Prostate gland (tissue), 2 donors: Measurements from ENCODE around the gene EEA1.

ENCODE experiments used
- POLR2AphosphoS5 ChIP-seq: sonication (generic); formaldehyde crosslinking; IDR thresholded peaks from one replicate; pipeline ENCODE4 v1.6.1; 2017; ENCODE audit warnings: antibody characterized with exemption
- TF ChIP-seq, protein P1 (sequence below), 4 experiments: fragments of 200-600 bp in 2 of 4; fragments of 450-650 bp in 2 of 4; sonication (generic) in 2 of 4; IDR thresholded peaks; 1 replicate in 3 of 4; 2 replicates in 1 of 4; pipeline ENCODE4 v1.5.1; 2016 to 2019; ENCODE audit warnings: antibody characterized with exemption in 4 of 4, mild to moderate bottlenecking in 2 of 4, moderate library complexity in 2 of 4

DNA sequence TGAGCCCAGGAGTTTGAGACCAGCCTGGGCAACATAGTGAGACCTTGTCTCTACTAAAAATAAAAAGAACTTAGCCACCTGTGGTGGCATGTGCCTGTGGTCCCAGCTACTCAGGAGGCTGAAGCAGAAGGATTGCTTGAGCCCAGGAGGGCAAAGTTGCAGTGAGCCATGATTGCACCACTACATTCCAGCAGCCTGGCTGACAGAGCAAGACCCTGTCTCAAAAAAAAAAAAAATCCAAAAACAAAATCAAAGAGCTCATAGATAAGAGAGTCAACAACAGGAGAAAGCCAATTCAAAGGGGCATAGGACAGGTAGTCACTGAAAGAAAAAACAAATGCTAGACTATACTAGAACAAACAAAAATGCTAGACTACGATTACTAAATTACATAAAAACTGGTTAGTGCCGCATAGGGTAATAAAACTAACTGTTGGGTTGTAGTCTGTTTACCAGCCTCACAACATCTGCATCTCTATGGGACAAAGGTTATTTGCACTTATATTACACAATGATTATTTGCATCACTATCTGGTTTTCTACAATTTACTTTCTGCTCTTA, 16.6 kb upstream of the EEA1 start:
- no peak for TF ChIP-seq POLR2AphosphoS5
- TF ChIP-seq, protein P1, sequence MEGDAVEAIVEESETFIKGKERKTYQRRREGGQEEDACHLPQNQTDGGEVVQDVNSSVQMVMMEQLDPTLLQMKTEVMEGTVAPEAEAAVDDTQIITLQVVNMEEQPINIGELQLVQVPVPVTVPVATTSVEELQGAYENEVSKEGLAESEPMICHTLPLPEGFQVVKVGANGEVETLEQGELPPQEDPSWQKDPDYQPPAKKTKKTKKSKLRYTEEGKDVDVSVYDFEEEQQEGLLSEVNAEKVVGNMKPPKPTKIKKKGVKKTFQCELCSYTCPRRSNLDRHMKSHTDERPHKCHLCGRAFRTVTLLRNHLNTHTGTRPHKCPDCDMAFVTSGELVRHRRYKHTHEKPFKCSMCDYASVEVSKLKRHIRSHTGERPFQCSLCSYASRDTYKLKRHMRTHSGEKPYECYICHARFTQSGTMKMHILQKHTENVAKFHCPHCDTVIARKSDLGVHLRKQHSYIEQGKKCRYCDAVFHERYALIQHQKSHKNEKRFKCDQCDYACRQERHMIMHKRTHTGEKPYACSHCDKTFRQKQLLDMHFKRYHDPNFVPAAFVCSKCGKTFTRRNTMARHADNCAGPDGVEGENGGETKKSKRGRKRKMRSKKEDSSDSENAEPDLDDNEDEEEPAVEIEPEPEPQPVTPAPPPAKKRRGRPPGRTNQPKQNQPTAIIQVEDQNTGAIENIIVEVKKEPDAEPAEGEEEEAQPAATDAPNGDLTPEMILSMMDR (IDR thresholded peaks at IDR 0.05): no peak
